Cardiac fibroblast (primary cell): ENCODE results near the gene PPP1R15A.
"Not testable (repeated sequence)": the region's sequence is repeated elsewhere in the genome, so short reads cannot be mapped to it uniquely, and the experiment has no call there.

Source experiments
- DNase-seq, 2 donors: peaks; one replicate each; pipeline versions ENCODE4 v3.0.0 to v3.0.0-alpha.2; 2010; ENCODE audit warnings: low read depth in 2 of 2
- H3K4me3 ChIP-seq, 2 donors: replicated peaks in 1 of 2; 1 replicate in 1 of 2; 2 replicates in 1 of 2; pipeline ENCODE4 v1.5.1; 2011; ENCODE audit warnings: low read depth in 2 of 2, low read length in 2 of 2, mild to moderate bottlenecking in 2 of 2, moderate library complexity in 1 of 2
- TF ChIP-seq, protein P1 (sequence below): IDR thresholded peaks from one replicate; pipeline ENCODE4 v1.5.1; 2011; ENCODE audit warnings: low read depth, mild to moderate bottlenecking, low read length, inconsistent platforms

PPP1R15A gene

DNA sequence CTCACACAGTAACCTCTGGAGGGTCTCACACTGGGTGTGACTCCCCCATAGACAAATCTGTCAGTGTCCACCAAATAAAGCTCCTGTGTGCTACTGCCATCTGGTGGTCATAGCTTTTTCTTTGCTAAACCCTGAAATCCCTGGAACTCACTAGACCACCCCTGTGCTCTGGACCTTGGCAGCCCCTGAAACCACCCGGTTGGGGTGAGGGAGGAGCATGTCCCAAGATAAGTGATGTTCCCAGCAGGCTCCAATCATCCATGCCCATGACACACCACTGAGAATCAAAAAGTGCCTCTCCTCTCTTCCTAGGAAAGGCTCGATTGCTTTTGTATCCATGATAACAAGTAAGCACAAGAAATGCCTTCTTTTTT, 29.4 kb upstream of the PPP1R15A start:
- peak; percentile 68 for DNase-seq
- TF ChIP-seq, protein P1, sequence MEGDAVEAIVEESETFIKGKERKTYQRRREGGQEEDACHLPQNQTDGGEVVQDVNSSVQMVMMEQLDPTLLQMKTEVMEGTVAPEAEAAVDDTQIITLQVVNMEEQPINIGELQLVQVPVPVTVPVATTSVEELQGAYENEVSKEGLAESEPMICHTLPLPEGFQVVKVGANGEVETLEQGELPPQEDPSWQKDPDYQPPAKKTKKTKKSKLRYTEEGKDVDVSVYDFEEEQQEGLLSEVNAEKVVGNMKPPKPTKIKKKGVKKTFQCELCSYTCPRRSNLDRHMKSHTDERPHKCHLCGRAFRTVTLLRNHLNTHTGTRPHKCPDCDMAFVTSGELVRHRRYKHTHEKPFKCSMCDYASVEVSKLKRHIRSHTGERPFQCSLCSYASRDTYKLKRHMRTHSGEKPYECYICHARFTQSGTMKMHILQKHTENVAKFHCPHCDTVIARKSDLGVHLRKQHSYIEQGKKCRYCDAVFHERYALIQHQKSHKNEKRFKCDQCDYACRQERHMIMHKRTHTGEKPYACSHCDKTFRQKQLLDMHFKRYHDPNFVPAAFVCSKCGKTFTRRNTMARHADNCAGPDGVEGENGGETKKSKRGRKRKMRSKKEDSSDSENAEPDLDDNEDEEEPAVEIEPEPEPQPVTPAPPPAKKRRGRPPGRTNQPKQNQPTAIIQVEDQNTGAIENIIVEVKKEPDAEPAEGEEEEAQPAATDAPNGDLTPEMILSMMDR, result peak; percentile 85
- H3K4me3 ChIP-seq, result no peak overlapping the region

DNA sequence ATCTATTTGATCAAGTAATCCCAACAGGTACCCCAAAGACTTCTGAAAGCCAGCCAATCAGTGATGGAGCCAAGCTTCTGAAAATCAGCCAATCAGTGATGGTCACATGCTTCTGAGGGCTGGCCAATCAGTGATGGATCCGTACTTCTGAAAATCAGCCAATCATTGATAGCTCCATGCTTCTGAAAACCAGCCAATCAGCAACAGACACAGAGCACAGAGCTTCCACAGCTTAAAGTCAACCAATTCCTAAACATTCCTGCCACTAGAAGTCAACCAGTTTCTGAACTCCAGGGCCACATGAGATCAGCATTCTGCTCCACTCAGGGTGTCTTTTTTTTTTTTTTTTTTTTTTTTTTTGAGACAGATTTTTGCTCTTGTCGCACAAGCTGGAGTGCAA, 27.7 kb upstream of the PPP1R15A start:
- TF ChIP-seq, protein P1, result peak; percentile 20
- peak; percentile 51 to 59 for DNase-seq
- no peak overlapping the region for H3K4me3 ChIP-seq

DNA sequence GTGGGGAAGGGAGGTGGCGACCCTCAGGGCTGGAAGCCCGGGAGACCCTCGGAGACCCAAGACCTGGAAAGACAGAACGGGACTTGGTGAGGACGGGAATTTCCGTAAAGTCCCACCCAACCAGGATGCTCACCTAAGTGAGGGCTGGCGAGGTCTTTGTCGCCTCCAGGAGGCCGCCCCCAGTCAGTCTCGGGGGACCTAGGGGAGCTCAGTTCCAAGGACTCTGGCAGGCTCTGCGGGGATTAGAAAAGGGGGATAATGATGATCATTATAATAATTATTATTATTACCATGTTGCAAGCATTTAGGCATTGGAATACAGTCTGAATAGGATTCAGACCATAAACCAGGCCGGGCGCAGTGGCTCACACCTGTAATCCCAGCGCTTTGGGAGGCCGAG, 26.8 kb upstream of the PPP1R15A start:
- no peak for DNase-seq
- no peak overlapping the region for H3K4me3 ChIP-seq
- TF ChIP-seq, protein P1, result no peak

DNA sequence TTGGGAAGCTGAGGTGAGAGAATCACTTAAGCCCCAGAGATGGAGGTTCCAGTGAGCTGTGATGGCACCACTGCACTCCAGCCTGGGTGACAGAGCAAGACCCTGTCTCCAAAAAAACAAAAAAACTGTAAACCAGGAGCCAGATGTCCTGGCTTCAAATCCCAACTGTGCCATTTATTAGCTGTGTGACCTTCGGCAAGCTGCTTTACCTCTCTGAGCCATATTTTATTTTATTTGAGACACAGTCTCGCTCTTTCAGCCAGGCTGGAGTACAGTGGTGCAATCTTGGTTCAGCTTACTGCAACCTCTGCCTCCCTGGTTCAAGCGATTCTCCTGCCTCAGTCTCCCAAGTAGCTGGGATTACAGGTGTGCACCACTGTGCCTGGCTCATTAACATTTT, 25.6 kb upstream of the PPP1R15A start:
- DNase-seq, H3K4me3 ChIP-seq: not testable (repeated sequence)

DNA sequence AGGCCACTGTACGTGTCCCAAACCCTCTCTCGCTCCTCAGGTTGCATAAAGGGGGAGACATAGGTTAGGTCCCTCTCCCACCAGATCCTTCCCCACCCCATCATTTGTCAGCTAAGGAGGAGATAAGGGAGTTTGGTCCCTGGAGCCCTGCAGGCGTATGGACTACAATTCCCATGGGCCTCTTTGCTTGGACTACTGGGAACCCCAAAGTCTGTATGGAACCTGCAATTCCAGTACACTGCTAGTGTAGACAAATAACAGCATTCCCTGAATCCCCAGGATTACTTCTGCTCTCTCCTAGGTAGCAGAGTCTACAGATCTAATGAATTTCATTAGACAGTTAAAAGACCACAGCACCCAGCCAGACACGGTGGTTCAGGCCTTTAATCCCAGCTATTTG, 19.9 kb upstream of the PPP1R15A start:
- TF ChIP-seq, protein P1, result no peak
- DNase-seq, result no peak
- H3K4me3 ChIP-seq, result no peak overlapping the region

DNA sequence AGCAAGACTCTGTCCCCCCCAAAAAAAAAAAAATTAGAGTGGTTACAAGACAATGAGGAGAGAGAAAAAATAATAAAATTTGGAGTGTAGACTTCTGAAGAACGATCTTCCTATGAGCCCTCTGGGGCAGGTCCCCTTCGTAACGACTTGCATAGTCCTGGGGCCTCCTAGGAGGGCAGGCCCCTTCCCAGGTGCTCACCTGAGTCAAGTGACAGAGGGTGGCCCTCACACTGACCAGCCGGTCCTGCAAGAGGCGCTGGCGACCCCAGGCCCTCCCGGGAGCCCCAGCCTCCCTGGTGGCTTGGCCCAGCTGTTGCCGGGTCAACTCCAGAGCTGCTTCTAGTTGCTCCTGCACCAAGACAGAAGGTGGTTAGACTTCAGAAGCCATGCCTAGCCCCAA, 18.7 kb upstream of the PPP1R15A start:
- no peak for DNase-seq
- H3K4me3 ChIP-seq, result no peak overlapping the region

DNA sequence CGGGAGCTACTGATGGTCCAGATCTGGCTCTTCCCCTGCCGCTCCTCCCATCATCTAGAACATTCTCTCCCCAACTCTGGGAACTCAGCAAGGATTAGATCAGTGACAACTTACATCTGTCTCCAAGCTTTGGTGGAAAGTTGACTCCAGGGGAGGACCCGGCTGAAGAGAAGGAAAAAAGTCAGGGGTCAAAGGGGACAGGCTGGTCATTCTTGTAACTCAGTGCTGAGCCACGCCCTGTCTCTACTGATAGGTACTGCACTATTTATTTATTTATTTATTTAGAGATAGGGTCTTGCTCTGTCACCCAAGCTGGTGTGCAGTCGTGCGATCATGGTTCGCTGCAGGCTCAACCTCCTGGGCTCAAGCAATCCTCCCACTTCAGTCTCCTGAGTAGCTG, 18.1 kb upstream of the PPP1R15A start:
- DNase-seq, result no peak
- TF ChIP-seq, protein P1, result no peak
- no peak overlapping the region for H3K4me3 ChIP-seq

More for the DNA sequence above, 18.7 kb upstream of the PPP1R15A start:
- TF ChIP-seq, protein P1, result no peak
